CD4-positive, alpha-beta T cell treated with Interleukin-6 for 4 hours (primary cell): ENCODE data around the gene GRM4.
A peak's percentile ranks its signal among the peaks of the same experiment; 100 is the strongest.
"Not testable (repeated sequence)": the region's sequence is repeated elsewhere in the genome, so short reads cannot be mapped to it uniquely, and the experiment has no call there.

ENCODE experiments used
- DNase-seq: peaks from one replicate; pipeline ENCODE4 v3.0.0-alpha.2; 2020; ENCODE audit warnings: mixed read lengths

The GRM4 gene

DNA sequence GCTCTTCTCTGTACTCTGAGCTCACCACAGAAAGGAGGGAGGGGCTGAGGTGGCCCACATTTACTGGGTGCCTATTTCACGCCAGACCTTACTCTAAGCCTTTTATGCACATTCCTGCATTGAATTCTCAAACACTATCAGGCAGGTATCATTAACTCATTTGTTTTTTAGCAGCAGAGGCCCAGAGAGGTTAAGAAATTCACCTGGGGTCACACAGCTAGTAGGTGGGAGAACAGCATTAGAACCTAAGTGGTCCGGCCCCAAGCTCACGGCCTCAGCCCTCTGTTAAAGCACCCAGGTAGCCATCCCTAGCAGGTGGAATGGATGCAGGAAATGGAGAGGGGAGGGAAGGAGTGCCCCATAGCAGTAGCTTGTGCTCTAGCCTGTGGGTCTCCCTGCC lies 84.5 kb downstream of the GRM4 start:
- no peak for DNase-seq

DNA sequence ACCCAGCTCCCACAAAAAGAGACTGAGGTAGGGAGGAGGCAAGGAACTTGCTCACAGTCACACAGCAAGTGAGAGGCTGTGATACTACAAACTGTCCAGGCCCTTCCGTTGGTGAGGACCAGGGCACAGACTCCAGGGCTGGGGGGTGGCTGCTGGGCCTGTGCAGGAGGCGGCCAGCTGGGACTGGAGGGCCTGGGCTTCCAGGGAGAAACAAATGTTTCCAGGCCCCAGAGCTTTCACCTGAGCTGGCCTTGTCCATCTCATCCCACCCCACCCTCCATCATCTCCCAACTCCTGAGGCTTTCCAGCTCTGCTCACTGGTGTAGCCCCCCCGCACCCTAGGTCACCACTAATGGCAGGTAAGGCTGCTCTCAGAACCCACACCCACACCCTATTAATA lies 86.0 kb downstream of the GRM4 start:
- no peak for DNase-seq

DNA sequence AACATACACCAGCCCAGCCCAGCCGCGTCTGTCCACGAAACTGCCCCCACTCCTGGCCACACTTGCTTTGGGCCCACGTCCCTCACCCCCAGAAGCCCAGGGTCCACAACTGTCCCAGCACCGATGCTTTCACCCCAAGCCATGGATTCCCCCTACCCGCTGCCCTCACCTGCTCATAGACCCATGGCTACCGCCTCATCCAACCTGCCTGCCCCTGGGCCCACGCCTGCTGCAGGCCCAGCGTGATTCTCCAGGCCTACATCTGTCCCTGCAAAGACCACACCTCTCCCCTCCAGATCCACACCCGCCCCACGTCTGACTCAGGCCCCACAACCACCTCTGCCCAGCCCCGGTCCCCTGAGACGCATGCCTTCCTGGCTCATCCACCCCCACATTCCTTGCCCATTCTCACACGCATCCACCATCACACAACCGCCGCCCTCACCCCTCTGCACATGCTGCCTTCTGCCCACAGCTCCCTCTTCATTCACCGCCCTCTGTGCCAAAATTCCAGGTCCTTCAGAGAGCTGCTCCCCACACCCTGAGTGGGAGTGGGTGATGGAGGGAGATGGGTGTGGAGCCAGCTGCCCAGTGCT lies 86.7 kb downstream of the GRM4 start:
- DNase-seq, result no peak

DNA sequence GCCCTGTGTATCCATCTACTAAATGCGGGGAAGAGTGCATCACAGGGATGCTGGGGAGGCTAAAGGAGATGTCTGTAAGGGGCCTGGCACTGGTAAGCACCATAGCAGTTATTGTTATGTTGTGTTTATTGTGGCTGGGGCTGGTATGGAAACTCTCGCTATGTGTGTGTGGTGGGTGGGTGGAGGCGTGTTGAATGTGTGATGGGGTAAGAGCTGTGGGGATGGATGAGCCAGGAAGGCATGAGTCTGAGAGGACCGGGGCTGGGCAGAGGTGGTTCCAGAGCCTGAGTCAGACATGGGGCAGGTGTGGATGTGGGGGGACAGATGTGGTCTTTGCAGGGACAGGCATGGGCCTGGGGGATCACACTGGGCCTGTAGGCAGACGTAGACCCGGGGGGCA lies 88.1 kb downstream of the GRM4 start:
- DNase-seq, result no peak

DNA sequence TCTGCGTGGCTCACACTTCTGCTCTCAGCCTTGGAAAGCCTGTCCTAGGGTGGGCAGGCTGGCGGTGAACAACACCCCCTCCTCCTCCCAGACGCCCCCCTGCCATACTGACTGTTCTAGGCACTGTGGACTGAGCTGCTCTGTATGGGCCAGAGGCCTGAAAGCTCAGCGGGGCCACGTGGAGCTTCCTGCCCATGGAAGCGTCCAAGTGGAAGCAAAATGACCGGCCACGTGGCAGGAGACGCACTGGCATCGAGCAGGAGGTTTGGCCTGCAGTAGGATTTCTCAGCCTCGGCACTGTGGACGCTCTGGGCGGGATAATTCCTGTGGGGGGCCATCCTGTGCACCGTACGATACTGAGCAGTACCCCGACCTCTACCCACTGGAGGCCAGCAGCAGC lies 88.7 kb downstream of the GRM4 start:
- no peak for DNase-seq

DNA sequence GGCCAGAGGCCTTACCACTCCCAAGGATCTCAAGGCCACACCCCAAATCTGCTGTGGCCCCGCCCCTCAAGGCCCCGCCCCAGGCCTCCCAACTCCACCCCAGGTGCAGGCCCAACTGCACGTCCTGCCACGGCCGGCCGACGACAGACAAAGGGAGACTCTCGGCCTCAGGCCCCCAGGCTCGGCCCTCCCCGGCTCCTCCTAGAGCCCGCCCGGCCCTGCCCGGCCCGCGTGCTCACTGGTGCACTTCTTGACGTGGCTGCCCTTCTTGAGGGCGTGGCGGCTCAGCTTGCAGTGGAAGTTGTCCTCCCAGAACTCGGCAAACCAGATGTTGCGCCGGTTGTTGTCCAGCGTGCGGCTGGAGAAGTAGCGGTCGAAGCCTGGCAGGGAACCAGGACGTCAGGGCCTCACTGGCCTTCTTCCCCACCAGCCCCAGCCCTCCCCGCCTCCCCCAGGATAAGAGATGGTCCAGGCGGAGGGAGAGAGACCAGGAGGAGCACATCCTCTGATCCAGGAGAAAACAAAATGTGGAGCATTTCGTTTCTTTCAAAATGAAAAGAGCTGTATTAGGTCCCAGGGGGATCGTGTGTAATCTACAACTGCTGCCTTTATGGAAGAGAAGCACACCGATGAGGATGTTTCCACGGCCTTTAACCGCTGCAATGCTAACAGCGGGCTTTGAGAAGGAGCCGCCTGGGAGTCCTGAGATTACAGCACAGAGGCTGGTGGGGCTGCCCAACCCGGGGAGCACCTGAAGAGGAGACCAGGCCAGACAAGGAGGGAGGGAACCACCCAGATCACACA lies 89.4 kb downstream of the GRM4 start:
- no peak for DNase-seq

DNA sequence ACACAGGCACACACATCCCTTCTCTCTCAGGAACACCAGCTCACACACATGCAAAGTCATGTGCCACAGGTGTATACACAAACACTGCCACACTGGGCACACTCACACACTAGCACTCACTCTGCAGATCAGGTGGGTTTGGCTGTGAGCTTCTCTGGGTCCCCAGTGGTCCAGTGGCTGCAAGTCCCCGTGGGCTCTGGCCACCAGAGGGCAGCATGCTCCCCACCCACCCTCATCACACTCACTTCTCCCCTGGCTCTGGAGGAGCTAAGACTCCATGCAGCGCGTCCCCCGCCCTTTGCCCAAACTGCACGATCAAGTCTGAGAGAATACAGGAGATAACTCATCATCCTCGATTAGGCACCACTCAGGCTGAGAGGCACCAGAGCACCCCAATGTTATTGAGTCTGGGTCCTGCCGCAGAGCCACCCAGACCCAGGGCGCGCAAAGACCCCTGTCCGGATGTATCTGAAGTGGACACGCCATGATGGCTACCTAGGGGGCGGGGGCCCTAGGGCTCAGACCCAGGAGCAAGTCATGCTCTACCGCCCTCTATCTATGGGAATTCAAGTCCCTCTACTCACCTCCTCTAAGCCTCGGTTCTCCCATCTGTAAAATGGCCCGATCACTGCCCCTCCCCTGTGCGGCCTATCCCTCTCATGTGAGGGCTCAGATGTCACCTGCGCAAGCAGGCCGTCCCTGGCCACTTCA lies 90.5 kb downstream of the GRM4 start:
- DNase-seq, result peak; percentile 72

DNA sequence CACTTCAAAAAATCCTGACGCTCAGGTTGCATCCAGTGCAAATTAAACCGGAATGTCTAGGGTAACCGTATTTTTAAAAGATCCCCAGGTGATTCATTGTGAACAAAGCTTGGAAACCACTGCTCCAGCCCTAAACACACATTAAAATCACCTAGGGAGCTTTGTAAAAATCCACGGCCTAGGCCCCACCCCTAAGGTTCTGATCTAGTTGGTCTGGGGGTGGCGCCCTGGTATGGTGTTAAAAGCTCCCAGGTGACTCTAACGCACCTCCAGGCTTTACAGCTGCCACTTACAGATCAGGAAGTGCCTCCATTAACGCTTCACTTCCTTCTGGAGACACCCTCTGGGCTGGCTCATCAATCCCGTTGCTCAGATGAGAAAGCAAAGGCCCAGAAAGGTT lies 92.2 kb downstream of the GRM4 start:
- DNase-seq, result no peak

DNA sequence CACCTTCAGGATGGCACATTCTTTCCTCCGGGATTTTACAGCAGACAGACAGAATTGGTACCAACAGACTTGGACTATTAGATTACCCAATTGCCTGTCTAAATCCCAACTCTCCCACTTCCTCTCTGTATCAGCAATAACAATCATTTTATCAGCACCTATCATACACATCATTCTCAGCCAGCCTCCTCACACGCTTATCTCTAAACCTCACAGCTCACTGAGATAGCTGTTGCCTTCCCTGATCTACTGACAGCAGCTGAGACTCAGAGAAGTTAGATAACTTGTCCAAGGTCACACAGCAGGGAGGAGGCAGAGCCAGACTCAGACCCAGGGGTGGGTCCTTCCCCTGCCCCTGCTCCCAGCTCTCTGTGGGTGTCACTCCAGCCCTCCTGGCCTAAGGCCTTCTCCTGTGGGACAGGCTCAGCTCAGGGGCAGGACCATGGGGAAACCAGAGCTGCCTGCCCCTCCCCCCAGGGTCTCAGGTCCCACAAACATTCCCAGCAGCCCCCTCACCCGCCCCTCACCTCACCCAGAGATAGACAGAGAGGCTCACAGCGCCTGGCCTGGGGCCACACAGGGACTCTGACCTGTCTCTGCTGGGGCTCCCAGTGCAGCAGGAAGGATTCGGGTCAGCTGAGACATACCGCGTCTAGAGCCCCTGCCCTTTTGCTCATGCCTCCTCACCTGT lies 92.8 kb downstream of the GRM4 start:
- no peak for DNase-seq

DNA sequence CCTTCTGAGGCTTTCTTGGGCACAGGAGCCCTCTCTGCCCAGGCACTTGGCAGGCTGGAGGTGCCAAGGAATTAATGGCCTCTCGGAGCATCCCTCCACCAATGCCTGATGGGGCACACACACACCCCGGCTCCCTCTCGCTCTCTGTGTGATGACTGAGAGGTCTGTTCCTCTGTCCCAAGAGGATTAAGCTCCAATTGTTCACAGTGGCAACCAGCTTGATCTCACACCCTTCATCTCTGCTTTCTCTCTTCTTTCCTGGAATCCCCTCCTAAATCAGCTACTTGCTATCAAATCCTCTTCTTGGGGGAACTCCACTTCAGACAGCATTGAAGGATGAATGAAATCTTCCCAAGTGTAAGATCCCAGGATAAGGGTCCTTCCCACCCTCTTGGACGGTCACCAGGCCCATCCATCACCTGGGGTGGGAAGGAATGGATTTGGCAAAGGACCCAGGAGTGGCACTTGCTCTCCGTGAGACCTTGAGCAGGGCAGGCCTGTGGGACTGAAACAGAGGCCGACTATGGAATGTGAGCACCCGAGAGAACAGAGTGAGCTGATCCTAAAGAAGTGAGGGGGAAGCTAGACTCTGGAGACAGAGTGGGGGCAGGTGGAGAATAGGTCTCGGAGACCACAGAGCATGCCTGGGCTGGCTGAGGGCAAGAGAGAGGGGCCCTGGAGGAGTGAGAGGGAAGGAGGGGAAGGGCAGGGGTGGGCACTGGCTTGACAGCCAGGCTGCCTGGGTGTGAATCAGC lies 93.6 kb downstream of the GRM4 start:
- no peak for DNase-seq

DNA sequence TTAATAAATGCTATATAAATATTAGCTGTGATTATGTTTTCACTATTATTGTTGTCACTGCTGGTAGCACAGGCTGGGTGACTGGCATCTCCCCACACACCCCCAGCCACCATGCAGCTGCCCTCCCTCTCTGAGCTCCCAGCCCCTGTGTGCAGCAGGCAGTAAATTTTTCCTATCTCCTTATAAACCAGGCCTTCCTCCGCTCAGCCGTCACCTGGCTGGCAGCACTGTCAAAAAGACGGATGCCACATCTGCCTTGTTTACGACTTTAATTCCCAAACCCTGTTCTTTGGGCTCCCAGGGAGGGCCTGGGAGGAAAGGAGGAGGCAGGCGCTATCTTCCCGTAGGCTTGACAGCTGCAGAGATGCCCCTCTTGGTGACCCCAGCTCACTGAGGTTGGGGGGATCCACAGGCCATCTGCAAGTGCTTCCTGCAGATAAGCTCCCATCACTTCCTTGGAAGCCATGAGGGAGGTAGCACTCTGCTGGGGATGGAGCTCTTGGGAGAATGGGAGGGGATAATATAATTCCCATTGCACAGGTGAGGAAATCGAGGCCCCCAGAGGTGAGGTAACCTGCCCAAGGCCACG lies 94.5 kb downstream of the GRM4 start:
- no peak for DNase-seq

DNA sequence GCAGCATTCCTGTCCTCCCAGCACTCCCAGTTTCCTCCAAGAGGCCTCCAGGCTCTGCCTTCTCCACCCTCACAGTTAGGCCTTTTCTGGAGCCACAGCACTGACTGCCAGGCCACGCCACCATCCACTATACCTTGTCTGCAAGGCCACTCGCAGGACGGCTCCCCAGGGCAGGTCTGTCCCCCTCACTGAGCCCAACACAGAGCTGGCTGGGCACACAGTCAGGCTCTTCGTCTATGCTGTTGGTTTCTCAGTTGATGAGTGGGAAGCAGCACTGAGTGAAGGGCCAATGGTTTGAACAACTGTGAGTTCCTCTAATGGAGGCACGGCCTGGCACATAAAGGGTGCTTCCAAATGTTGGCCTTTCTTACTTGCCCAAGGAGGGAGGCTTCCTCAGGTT lies 95.2 kb downstream of the GRM4 start:
- no peak for DNase-seq

DNA sequence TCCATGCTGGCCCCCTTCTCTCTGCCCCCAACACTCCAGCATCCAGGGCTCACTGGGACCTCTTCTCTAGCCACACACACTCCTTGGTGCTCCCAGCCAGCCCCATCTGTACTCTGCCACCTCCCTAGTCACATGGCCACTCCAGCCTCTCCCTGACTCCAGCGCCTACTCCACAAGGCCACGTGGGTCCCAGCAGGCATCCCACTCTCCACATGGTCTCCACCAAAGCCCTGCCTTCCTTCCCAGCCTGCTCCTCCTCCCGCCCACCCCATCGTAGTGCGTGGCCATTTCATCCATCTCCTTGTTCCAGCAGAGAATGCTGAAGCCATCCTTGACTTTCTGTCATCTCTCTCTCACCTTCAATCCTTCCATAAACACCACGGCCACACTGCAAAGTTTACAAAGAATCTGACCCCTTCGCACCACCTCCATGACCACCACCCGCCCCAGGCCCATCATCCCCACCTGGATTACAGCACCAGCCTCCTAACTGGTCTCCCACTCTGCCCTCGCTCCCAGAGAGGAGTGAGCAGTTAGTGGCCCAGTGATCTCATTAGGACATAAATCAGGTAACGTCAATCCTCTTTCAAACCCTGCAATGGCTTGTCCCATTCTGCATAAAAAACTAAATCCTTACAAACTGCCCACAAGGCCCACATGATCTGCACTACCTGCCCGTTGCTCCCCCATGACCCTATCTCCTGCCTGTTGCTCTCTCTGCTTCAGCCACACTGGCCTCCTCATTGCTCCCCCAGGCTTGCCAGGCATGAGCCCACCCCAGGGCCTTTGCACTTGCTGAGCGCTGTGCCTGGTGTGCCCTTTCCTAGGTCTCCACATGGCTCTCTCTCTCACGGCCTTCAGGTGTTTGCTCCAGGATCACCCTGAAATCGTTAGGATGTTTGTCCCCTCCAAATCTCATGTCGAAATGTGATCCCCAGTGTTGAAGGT lies 96.2 kb downstream of the GRM4 start:
- no peak for DNase-seq

DNA sequence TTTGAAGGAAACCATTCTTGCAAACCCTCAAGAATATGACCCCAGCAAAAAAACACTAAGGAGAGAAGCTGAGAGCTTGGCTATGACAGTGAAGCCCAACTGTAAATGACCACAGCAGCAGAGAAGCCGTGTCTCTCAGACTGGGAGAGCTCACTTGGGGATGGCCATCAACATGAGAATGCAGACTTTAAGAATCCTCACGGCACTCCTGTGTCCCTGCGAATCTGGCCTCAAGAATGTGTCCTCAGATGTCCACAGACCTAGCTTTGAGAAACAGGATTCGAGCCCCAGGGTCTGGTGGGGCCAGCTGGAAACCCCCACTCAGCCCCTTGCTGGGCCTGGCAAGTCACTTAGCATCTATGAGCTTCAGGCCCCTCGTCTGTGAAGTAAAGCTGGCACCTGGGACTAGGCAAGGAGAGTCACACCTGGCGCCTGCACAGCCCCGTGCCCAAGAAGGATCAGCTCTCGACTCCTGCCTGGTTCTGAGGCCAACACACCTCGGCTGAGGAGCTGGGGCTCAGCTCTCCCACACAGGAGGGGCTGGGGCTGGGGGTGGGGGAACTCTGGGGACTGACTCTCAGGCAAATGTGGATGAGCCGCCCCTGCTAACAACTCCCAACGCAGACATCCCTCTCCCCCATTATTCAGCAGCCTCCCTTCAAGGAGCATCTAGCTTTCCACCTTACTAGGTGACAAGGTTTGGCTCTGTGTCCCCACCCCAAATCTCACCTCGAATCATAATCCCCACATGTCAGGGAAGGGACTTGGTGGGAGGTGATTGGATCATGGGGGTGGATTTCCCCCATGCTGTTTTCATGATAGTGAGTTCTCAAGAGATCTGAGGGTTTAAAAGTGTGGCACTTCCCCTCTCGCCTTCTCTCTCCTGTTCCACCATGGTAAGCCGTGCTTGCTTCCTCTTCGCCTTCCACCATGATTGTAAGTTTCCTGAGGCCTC lies 97.7 kb downstream of the GRM4 start:
- no peak for DNase-seq

DNA sequence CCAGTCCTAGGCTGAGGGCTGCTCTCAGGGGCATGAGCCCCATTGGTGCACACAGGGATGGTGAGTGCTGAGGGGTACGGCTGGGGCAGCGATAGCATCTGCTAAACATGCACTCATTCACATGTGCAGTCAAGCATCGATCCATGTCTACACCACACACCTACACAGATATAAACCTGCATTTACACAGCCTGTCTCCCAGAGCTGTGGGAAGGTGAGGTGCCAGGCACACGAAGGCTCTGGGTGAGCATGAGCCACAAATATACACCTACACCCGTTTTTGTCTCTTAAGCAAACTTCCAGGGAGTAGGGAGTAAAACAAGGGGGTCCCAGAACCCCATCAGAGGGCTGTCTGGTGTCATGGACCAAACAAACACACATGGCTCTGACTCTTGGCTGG lies 99.3 kb downstream of the GRM4 start:
- DNase-seq, result no peak

DNA sequence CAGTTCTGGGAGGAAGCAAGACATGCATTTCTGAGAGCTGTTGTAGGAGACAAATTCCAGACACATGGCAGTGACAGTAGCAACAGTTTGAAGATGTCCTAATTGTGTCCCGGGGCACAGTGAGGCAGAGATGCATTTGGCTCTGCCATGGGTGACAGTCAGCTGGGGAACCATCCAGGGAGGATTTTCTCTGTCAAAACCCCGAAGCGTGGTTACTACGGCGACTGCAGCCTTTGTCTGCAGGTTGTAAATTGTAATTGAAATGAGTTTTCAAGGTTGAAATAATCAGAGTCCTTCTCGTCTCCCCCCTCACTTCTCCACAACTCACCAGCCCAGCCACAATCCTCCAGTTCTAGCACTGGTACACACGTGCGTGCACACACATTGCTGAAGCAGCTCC lies 100.1 kb downstream of the GRM4 start:
- DNase-seq, result no peak

DNA sequence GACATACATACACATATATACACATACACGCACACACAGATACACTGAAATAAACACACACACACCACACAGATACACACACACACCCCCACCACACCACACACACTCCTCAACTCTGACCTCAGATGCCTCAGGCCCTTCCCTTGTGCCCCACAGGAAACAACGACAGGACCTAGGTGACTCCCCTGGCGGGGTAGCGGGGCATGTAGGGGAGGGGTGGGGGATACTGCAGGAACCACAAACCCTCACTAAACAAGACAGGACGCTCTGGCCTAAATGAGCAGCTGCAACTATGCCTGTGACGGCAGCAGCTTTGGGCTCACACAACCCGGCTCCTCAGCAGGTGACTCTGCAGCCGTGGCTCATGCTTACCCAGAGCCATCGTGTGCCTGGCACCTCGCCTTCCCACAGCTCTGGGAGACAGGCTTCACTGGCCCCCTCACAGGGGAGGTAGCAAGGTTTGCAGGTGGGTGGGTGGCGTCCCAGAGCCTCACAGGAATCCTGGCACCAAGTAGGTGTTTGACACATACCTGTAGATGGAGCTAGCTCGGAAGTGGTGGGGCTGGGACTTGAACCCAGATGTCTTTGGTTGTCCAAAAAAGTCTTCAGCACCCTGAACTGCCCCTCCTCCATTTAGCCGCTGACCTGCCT lies 100.8 kb downstream of the GRM4 start:
- no peak for DNase-seq

DNA sequence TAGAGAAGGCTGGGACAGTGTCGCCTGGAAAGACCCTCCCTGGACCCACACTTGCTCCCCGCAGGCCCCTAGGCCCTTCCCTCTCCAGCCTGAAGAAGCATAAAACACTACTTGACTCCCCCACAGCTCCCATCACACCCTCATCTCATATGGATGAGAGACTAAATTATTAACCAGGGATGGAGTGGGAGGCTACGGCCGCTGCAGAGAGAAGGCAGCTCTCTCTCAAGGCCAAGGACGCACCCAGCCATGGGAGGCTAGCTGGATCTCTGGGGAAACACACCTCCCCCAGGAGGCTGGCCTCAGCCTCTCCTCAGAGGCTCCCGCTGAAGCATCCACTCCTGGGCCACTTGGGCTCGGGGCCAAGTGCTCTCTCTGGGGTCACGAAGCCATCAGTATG lies 102.5 kb downstream of the GRM4 start:
- DNase-seq, result no peak

DNA sequence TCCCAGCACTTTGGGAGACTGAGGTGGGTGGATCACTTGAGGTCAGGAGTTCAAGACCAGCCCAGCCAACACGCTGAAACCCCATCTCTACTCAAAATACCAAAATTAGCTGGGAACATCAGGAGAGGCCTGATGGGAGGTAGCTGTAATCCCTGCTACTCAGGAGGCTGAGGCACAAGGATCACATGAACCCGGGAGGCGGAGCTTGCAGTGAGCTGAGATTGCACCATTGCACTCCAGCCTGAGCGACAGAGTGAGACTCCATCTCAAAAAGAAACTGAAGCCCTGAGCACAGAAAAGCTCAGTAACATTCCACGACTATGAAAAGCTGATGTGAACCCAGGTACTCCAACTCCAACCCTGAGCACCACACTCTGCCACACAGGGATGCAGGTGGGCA lies 103.9 kb downstream of the GRM4 start:
- DNase-seq, result not testable (repeated sequence)

DNA sequence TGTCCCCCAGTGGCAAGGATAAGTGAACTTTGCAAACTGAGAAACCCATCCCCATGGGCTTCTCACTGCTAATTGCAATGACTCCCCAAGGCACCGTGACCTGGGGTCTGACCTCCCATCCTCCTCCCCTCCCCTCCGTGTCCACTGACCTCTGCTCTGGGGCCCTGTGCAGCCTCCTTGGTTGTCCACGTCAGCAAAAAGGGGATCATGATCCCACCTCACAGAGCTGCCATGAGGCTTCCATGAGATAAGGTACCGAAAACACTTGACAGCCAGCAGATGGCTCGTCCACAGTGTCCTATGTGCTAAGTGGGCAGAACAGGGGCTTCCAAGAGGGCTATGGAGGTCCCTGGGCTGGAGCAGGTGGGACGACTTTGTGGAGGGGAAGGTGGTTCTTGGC lies 104.5 kb downstream of the GRM4 start:
- no peak for DNase-seq
